PC-3 (cell line): ENCODE results near the gene ZP1. TPM values are rescaled to one million over a fixed set of nuclear protein-coding genes. Genes with fewer than 3 reads are reported as not detected.

Source experiments
- ATAC-seq: fragments of 200-7000 bp; cut with Tn5 transposase; 2 replicates; pipeline ENCODE4 v1.9.1; 2020; ENCODE audit warnings: mild to moderate bottlenecking, moderate library complexity
- BruUV-seq: library from RNA; stranded (reverse); fragments of 400-500 nt; replicated peaks from 2 replicates; lab custom pipeline; 2021; lab: Mats Ljungman, UMichigan
- CTCF ChIA-PET: fragments of 300-600 bp; sonication (Branson Sonifier 250); formaldehyde crosslinking; loops from one replicate; lab custom pipeline; 2022; ENCODE audit warnings: antibody characterized with exemption; lab: Charles Lee
- POLR2A ChIA-PET: fragments of 300-600 bp; sonication (Branson Sonifier 250); formaldehyde crosslinking; loops from one replicate; lab custom pipeline; 2022; ENCODE audit warnings: antibody characterized with exemption; ENCODE audit not compliant: unreplicated experiment; lab: Charles Lee
- DNase-seq: peaks from one replicate; pipeline ENCODE4 v3.0.0-alpha.2; 2015
- H2AFZ ChIP-seq: fragments of 300-600 bp; sonication (generic); 2 replicates; pipeline ENCODE4 v1.6.0; 2016; ENCODE audit warnings: antibody characterized with exemption, low read length
- H3F3A ChIP-seq: fragments of 300-600 bp; sonication (generic); one replicate; pipeline ENCODE4 v1.6.0; 2017; ENCODE audit warnings: antibody characterized with exemption, low read length, control low read depth, mild to moderate bottlenecking; ENCODE audit not compliant: unreplicated experiment
- H3K27ac ChIP-seq: fragments of 300-600 bp; sonication (generic); 2 replicates; pipeline ENCODE4 v1.5.1; 2016; ENCODE audit warnings: mild to moderate bottlenecking, low read length
- H3K27me3 ChIP-seq: fragments of 300-600 bp; sonication (generic); 2 replicates; pipeline ENCODE4 v1.6.1; 2016; ENCODE audit warnings: low read length, mixed read lengths
- H3K36me3 ChIP-seq: fragments of 300-600 bp; sonication (generic); 2 replicates; pipeline ENCODE4 v1.6.1; 2016; ENCODE audit warnings: low read depth, mixed run types, low read length, mixed read lengths
- H3K4me1 ChIP-seq: fragments of 300-600 bp; sonication (generic); 2 replicates; pipeline ENCODE4 v1.5.1; 2016; ENCODE audit warnings: low read length; ENCODE audit not compliant: insufficient read depth
- H3K4me2 ChIP-seq: fragments of 300-600 bp; sonication (generic); 2 replicates; pipeline ENCODE4 v1.6.0; 2016; ENCODE audit warnings: low read length
- H3K4me3 ChIP-seq: fragments of 300-600 bp; sonication (generic); 2 replicates; pipeline ENCODE4 v1.5.1; 2016; ENCODE audit warnings: mild to moderate bottlenecking, low read length, mixed read lengths
- H3K79me2 ChIP-seq: fragments of 300-600 bp; sonication (generic); 2 replicates; pipeline ENCODE4 v1.6.1; 2017; ENCODE audit warnings: low read length, mixed read lengths
- H3K9ac ChIP-seq: fragments of 300-600 bp; sonication (generic); 2 replicates; pipeline ENCODE4 v1.6.0; 2016; ENCODE audit warnings: mild to moderate bottlenecking, low read length
- H3K9me2 ChIP-seq: fragments of 300-600 bp; sonication (generic); replicated peaks from 2 replicates; pipeline ENCODE4 v1.6.1; 2016; ENCODE audit warnings: mixed run types, low read length, mixed read lengths
- H3K9me3 ChIP-seq: fragments of 300-600 bp; sonication (generic); 2 replicates; pipeline ENCODE4 v1.6.1; 2016; ENCODE audit warnings: low read length, mixed read lengths
- H4K20me1 ChIP-seq: fragments of 300-600 bp; sonication (generic); 2 replicates; pipeline ENCODE4 v1.6.1; 2016; ENCODE audit warnings: low read length, mixed read lengths
- EZH2 ChIP-seq: fragments of 300-600 bp; sonication (generic); IDR thresholded peaks from one replicate; pipeline ENCODE4 v1.6.1; 2017; ENCODE audit warnings: antibody characterized with exemption, mild to moderate bottlenecking, low read length; ENCODE audit not compliant: unreplicated experiment
- EZH2phosphoT487 ChIP-seq: fragments of 300-600 bp; sonication (generic); IDR thresholded peaks from 2 replicates; pipeline ENCODE4 v1.6.1; 2018; ENCODE audit warnings: mild to moderate bottlenecking, antibody characterized with exemption, low read length, borderline replicate concordance
- intact Hi-C: fragments of 100-400 bp; cut with micrococcal nuclease; formaldehyde crosslinking; loops from 2 replicates; pipeline ENCODE4 v1.9.0; 2023
- total RNA-seq: library from RNA; depleted of rRNA; stranded (reverse); fragments of >200 nt; gene quantifications from 2 replicates; pipeline ENCODE4 v1.2.3, GENCODE V29; 2014
- TF ChIP-seq, protein P1 (sequence below): fragments of 300-600 bp; sonication (generic); conservative IDR thresholded peaks from 2 replicates; pipeline ENCODE4 v1.5.1; 2017; ENCODE audit warnings: antibody characterized with exemption, low read depth, mild to moderate bottlenecking, low read length

The ZP1 gene
- total RNA-seq, 1 experiment from 2014 or later, result not detected

DNA sequence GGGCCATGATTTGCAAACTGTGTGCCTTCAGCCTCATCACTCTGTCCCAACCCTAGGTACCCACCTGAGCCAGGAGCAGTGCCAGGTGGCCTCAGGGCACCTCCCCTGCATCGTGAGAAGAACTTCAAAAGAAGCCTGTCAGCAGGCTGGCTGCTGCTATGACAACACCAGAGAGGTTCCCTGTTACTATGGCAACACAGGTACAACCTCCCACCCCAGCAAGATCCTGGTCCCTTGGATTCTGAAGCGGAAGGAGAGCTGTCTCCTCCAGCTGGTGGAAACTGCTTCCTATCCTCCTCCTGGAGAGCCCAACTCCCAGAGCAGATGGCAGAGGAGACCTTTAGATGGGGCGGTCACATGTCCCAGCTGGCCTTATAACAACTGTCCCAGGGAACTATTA lies 2.9 kb downstream of the ZP1 start:
- Histone ChIP-seq H3K9me3 (no peaks in the 10 kb centered on the region), H3K4me1 (peaks cover 11% of the 10 kb centered on the region), H3K27ac (no peak overlapping the region), H3F3A (no peaks in the 10 kb centered on the region), H3K9me2 (no peaks in the 10 kb centered on the region), H3K4me2 (no peak overlapping the region), H3K36me3 (no peaks in the 10 kb centered on the region), H4K20me1 (no peaks in the 10 kb centered on the region), H3K27me3 (no peaks in the 10 kb centered on the region), H3K4me3 (no peak overlapping the region), H3K79me2 (no peaks in the 10 kb centered on the region), H2AFZ (no peak overlapping the region), H3K9ac (no peak overlapping the region)
- ATAC-seq, result no peak
- ChIA-PET CTCF (interaction anchor here (0.6 kb wide), 1 partner anchor 506 kb away, joined by 3 read pairs; no protein-coding TSS in a partner anchor), POLR2A (no interaction called here)
- intact Hi-C loops, result no loop called here
- no peak for DNase-seq
- TF ChIP-seq EZH2, result no peak
- TF ChIP-seq, protein P1, sequence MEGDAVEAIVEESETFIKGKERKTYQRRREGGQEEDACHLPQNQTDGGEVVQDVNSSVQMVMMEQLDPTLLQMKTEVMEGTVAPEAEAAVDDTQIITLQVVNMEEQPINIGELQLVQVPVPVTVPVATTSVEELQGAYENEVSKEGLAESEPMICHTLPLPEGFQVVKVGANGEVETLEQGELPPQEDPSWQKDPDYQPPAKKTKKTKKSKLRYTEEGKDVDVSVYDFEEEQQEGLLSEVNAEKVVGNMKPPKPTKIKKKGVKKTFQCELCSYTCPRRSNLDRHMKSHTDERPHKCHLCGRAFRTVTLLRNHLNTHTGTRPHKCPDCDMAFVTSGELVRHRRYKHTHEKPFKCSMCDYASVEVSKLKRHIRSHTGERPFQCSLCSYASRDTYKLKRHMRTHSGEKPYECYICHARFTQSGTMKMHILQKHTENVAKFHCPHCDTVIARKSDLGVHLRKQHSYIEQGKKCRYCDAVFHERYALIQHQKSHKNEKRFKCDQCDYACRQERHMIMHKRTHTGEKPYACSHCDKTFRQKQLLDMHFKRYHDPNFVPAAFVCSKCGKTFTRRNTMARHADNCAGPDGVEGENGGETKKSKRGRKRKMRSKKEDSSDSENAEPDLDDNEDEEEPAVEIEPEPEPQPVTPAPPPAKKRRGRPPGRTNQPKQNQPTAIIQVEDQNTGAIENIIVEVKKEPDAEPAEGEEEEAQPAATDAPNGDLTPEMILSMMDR, result no peak
- no peak for TF ChIP-seq EZH2phosphoT487
- BruUV-seq, result no TSS peak

DNA sequence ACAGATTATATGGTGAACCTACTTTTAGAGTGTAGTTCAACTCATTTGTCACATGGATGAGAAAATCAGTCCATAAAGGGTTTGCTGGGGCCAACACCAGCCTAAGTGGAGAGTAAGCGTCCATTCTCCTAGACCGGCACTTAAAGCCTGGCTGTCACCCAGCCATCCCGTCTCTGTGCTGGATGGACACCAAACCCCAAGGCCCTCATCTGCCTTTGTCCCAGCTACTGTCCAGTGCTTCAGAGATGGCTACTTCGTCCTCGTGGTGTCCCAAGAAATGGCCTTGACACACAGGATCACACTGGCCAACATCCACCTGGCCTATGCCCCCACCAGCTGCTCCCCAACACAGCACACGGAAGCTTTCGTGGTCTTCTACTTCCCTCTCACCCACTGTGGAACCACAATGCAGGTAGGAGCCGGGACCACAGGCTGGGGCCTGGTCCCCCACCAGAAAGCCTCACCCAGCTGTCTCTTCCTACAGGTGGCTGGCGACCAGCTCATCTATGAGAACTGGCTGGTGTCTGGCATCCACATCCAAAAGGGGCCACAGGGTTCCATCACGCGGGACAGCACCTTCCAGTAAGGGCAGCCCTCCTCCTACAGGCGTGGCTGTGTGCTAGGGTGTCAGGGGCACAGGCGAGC lies 3.5 kb downstream of the ZP1 start:
- H4K20me1 ChIP-seq, result no peaks in the 10 kb centered on the region
- no peaks in the 10 kb centered on the region for H3F3A ChIP-seq
- BruUV-seq, result no TSS peak
- H2AFZ ChIP-seq, result no peak overlapping the region
- H3K9me2 ChIP-seq, result no peaks in the 10 kb centered on the region
- H3K36me3 ChIP-seq, result no peaks in the 10 kb centered on the region
- intact Hi-C loops, result no loop called here
- no peak overlapping the region for H3K4me2 ChIP-seq
- no peak overlapping the region for H3K4me3 ChIP-seq
- H3K79me2 ChIP-seq, result no peaks in the 10 kb centered on the region
- H3K27me3 ChIP-seq, result no peaks in the 10 kb centered on the region
- H3K9ac ChIP-seq, result no peak overlapping the region
- ChIA-PET CTCF (no interaction called here), POLR2A (no interaction called here)
- TF ChIP-seq, protein P1, result no peak
- no peak for TF ChIP-seq EZH2phosphoT487
- no peak for TF ChIP-seq EZH2
- H3K4me1 ChIP-seq, result peaks cover 11% of the 10 kb centered on the region
- no peaks in the 10 kb centered on the region for H3K9me3 ChIP-seq
- DNase-seq (no peak), ATAC-seq (no peak)
- no peak overlapping the region for H3K27ac ChIP-seq

DNA sequence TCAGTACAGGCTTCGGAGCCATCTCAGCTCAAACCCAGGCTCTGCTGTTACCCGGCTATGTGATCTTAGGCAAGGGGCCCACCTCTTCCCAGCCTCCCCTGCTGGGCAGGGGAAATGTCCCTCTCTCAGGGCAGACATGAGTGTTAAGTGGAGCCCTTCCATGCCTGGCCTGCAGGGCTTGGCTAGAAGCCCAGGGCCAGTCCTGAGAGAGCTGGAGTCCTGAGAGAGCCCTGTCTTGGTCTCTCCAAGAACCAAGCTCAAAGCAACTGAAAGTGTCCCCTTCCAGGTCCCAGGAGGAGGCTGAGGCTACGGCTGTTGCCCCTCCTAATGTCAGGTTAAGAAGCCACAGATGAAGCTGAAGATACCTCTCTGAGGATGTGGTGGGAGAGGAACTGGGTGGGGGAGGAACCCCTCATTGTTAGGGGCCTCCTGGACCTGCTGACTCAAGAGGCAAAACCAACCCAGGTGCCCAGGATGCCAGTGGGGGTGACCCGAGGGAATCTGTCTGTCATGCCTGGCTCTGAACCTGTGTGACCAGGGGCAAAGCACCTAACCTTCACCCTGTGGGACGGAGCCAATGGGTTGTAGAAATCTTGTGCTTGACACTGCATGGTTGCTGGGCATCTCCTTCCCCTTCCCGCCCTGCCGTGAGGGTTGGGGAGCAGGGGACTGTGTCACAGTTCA lies 4.2 kb downstream of the ZP1 start:
- Histone ChIP-seq H3K9me2 (no peaks in the 10 kb centered on the region), H3F3A (no peaks in the 10 kb centered on the region), H3K27me3 (no peaks in the 10 kb centered on the region), H3K4me2 (no peak overlapping the region), H3K27ac (no peak overlapping the region), H3K4me3 (no peak overlapping the region), H4K20me1 (no peaks in the 10 kb centered on the region), H3K9me3 (no peaks in the 10 kb centered on the region), H3K4me1 (peaks cover 10% of the 10 kb centered on the region), H2AFZ (no peak overlapping the region), H3K79me2 (no peaks in the 10 kb centered on the region), H3K36me3 (no peaks in the 10 kb centered on the region), H3K9ac (no peak overlapping the region)
- no peak for ATAC-seq
- ChIA-PET POLR2A (no interaction called here), CTCF (no interaction called here)
- intact Hi-C loops, result no loop called here
- no peak for DNase-seq
- BruUV-seq, result no TSS peak
- TF ChIP-seq, protein P1, result no peak
- TF ChIP-seq EZH2 (no peak), EZH2phosphoT487 (no peak)
